ENCODE results near the gene GYG2.
A peak's percentile ranks its signal among the peaks of the same experiment; 100 is the strongest.
"Not testable (repeated sequence)": the region's sequence is repeated elsewhere in the genome, so short reads cannot be mapped to it uniquely, and the experiment has no call there.

GYG2 gene

GRCh38 chrX:2894885-2895292, 66.2 kb downstream of the GYG2 start:
- Histone ChIP-seq H3K9me3 (no peaks in the 10 kb centered on the region), H3K4me3 (ENCODE audit: low read depth, low read length) (no peak overlapping the region), H3K27me3 (no peaks in the 10 kb centered on the region), H3K4me1 (no peaks in the 10 kb centered on the region), H3K36me3 (no peaks in the 10 kb centered on the region)
- TF ChIP-seq CTCF (IDR thresholded peaks at IDR 0.05; ENCODE audit: low read depth, low read length) = no peak
- DNase-seq = peak; percentile 74

DNA sequence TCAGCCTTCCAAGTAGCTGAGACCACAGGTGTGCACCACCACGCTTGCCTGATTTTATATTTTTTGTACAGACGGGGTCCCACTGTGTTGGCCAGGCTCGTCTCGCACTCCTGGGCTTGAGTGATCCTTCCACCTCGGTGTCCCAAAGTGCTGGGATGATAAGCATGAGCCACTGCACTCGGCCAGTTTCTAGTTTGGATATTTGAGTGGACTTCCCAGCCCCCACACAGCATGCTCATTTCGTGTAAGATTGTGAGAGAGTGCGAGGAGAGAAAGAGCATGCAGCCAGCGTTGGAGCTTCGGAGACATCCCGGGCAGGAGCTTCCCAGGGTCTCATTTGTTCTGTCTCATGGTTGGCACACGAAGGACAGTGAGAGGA, 68.6 kb downstream of the GYG2 start:
- Histone ChIP-seq H3K4me3 (ENCODE audit: low read depth, low read length) (no peak overlapping the region), H3K27me3 (no peaks in the 10 kb centered on the region), H3K9me3 (no peaks in the 10 kb centered on the region), H3K36me3 (no peaks in the 10 kb centered on the region), H3K4me1 (no peaks in the 10 kb centered on the region)
- no peak for DNase-seq
- TF ChIP-seq CTCF (IDR thresholded peaks at IDR 0.05; ENCODE audit: low read depth, low read length) = no peak

- H3K4me3 ChIP-seq (ENCODE audit: low read depth, low read length) = peak overlapping the region; percentile 4
- not testable (repeated sequence) for H3K4me1 ChIP-seq, H3K9me3 ChIP-seq, H3K27me3 ChIP-seq, H3K36me3 ChIP-seq
- DNase-seq = peak; percentile 7
Measured at GRCh38 chrX:2897690-2898623, 69.2 kb downstream of the GYG2 start.

DNA sequence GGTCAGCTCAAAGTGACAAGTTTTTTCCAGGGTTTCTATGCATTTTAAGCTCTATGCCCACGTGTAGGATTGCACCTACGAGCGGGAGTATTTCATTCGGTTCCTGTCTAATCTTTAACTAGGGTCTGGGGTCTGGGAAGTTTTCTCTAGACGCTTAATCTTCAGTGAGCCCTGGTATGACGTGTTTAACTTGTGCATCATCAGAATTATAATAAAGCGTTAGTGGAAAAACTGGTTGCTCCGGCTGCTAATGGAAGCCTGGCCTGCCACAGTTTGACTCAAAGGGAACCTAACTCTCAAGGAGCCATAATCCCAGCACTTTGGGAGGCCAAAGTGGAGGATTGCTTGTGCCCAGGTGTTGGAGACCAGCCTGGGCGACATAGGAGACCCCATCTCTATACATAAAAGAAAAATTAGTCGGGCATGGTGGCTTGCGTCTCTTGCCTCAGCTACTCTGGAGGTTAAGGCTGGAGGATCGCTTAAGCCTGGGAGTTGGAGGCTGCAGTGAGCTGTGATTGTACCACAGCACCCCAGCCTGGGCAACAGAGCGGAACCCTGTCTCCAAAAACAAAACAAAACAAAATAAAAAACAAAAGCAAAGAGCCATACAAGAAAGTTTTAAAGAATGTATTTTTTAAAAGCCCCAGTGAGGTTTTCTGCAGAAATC, 70.2 kb downstream of the GYG2 start:
- no peak for DNase-seq
- Histone ChIP-seq H3K4me3 (ENCODE audit: low read depth, low read length) (no peak overlapping the region; the same call in 1 of the 2 replicates), H3K9me3 (no peaks in the 10 kb centered on the region), H3K4me1 (no peaks in the 10 kb centered on the region), H3K27me3 (no peaks in the 10 kb centered on the region), H3K36me3 (no peaks in the 10 kb centered on the region)
- TF ChIP-seq CTCF (IDR thresholded peaks at IDR 0.05; ENCODE audit: low read depth, low read length) = no peak

DNA sequence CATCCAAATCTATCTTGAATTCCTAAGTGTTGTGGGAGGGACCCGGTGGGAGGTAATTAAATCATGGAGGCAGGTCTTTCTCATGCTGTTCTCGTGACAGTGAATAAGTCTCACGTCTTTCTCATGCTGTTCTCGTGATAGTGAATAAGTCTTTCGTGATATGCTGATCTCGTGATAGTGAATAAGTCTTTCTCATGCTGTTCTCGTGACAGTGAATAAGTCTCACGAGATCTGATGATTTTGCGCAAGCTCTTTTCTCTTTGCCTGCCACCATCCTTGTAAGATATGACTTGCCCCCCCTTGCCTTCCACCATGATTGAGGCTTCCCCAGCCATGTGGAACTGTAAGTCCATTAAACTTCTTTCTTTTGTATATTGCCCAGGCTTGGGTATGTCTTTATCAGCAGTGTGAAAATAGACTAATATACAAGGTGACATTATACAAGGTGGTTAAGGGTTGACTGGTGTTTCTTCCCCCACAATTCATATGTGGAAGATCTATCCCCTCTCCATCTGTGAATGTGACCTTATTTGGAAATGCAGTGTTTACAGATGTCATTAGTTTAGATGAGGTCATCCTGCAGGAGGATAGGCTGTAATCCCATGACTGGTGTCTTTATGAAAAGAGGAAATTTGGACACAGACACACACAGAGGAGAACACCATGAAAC, 72.8 kb downstream of the GYG2 start:
- H3K9me3 ChIP-seq = no peaks in the 10 kb centered on the region
- DNase-seq = no peak
- no peaks in the 10 kb centered on the region for H3K4me1 ChIP-seq
- H3K4me3 ChIP-seq (ENCODE audit: low read depth, low read length) = no peak overlapping the region
- H3K27me3 ChIP-seq = no peaks in the 10 kb centered on the region
- no peaks in the 10 kb centered on the region for H3K36me3 ChIP-seq
- no peak for TF ChIP-seq CTCF (IDR thresholded peaks at IDR 0.05; ENCODE audit: low read depth, low read length)

GRCh38 chrX:2902841-2903240, 74.1 kb downstream of the GYG2 start:
- H3K4me3 ChIP-seq (ENCODE audit: low read depth, low read length) = no peak overlapping the region
- TF ChIP-seq CTCF (IDR thresholded peaks at IDR 0.05; ENCODE audit: low read depth, low read length) = no peak

More at GRCh38 chrX:2902841-2903240, 74.1 kb downstream of the GYG2 start:
- no peak for DNase-seq
- Histone ChIP-seq H3K27me3 (no peaks in the 10 kb centered on the region), H3K4me1 (no peaks in the 10 kb centered on the region), H3K36me3 (no peaks in the 10 kb centered on the region), H3K9me3 (no peaks in the 10 kb centered on the region)

Measured in BE2C (cell line).